GM13976 (cell line): Measurements from ENCODE around the gene MEOX2.

Experiments used
- DNase-seq: peaks from one replicate; pipeline ENCODE4 v3.0.0; 2012; ENCODE audit warnings: low spot score
- CTCF ChIP-seq: IDR thresholded peaks from 2 replicates; pipeline ENCODE4 v1.5.1; 2012; ENCODE audit warnings: borderline replicate concordance, mild to moderate bottlenecking; ENCODE audit not compliant: insufficient read depth; ENCODE audit errors: extremely low read depth, missing control alignments, control extremely low read depth
- in situ Hi-C: fragments of 300-500 bp; cut with MboI; formaldehyde crosslinking; loops from one replicate; pipeline ENCODE4 v1.12.0; 2022; ENCODE audit warnings: low sequenced_read_pairs, mixed read lengths, inconsistent platforms; ENCODE audit not compliant: unreplicated experiment

The MEOX2 gene

GRCh38 chr7:15675379-15675778, 11.1 kb downstream of the MEOX2 start:
- TF ChIP-seq CTCF: no peak

GRCh38 chr7:15674586-15674985, 11.9 kb downstream of the MEOX2 start:
- in situ Hi-C loops: no loop called here

More at GRCh38 chr7:15675379-15675778, 11.1 kb downstream of the MEOX2 start:
- in situ Hi-C loops: no loop called here
- no peak for DNase-seq

GRCh38 chr7:15669443-15670090, 16.9 kb downstream of the MEOX2 start:
- no peak for TF ChIP-seq CTCF
- in situ Hi-C loops: no loop called here
- DNase-seq: no peak

More at GRCh38 chr7:15674586-15674985, 11.9 kb downstream of the MEOX2 start:
- DNase-seq: no peak
- TF ChIP-seq CTCF: no peak

GRCh38 chr7:15667991-15668390, 18.5 kb downstream of the MEOX2 start:
- in situ Hi-C loops: no loop called here
- DNase-seq: no peak

GRCh38 chr7:15662451-15662850, 24.0 kb downstream of the MEOX2 start:
- DNase-seq: no peak
- in situ Hi-C loops: no loop called here
- no peak for TF ChIP-seq CTCF

More at GRCh38 chr7:15667991-15668390, 18.5 kb downstream of the MEOX2 start:
- no peak for TF ChIP-seq CTCF

- in situ Hi-C loops: no loop called here
- no peak for DNase-seq
- no peak for TF ChIP-seq CTCF
These were observed 28.2 kb downstream of the MEOX2 start for GRCh38 chr7:15658247-15658646.

- in situ Hi-C loops: no loop called here
- no peak for DNase-seq
- no peak for TF ChIP-seq CTCF
These were observed 33.6 kb downstream of the MEOX2 start for GRCh38 chr7:15652776-15653290.
